ENCODE data around the gene MTA3. TPM values are rescaled to one million over a fixed set of nuclear protein-coding genes. Genes with fewer than 3 reads are reported as not detected.

The MTA3 gene
- total and polyA plus RNA-seq, 9 of the 15 experiments (the other 6 are each of a cell fraction or from before 2014, with no cell fraction given) = 12.4 to 39.6 (median 23.5) TPM

DNA sequence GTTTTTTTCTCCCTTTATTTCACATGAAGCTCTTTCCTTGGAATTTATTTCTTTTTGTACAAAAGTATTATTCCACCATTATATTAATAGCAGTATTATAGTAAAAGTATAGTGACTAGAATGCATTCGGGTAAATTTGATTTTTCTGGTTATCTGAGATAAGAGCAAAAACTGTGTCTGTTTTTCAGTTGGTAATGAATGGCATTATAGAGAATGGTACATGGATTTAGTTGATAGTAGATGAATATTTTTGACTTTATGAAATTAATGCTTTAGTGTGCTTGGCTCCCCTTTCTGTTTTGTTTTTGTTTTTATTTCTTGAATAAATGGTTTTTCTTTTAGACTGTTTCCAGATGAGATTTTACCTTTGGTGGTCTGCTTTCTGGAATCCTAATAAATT, 71.8 kb downstream of the MTA3 start:
- Histone ChIP-seq H3K27ac (ENCODE audit: extremely low read depth, low read depth, low read length) (no peak overlapping the region), H3K4me3 (no peak overlapping the region), H3K36me3 (ENCODE audit: control insufficient read depth, insufficient read depth, low read length) (no peaks in the 10 kb centered on the region), H3K9ac (ENCODE audit: insufficient read depth in 1 of 2, low read depth in 2 of 2, low read length in 2 of 2) (no peak overlapping the region), H3K9me1 (ENCODE audit: control insufficient read depth, insufficient read depth, low read length) (no peaks in the 10 kb centered on the region), H4K20me1 (replicated peaks; ENCODE audit: control insufficient read depth, insufficient read depth, low read length) (no peaks in the 10 kb centered on the region), H3K4me1 (replicated peaks in 1 of 2; ENCODE audit: control insufficient read depth in 2 of 2, insufficient read depth in 2 of 2, low read length in 2 of 2) (no peaks in the 10 kb centered on the region), H3K9me3 (replicated peaks; ENCODE audit: control insufficient read depth, insufficient read depth, low read depth, low read length) (no peaks in the 10 kb centered on the region), H3K79me2 (ENCODE audit: control insufficient read depth, insufficient read depth, low read length) (no peaks in the 10 kb centered on the region), H2AFZ (ENCODE audit: low read depth, low read length) (no peak overlapping the region), H3K27me3 (ENCODE audit: control insufficient read depth in 2 of 2, insufficient read depth in 2 of 2, low read length in 2 of 2) (no peaks in the 10 kb centered on the region), H3K4me2 (ENCODE audit: insufficient read depth, low read length) (no peak overlapping the region)
- ChIA-PET POLR2A (interaction anchor here (0.5 kb wide), 1 partner anchor 170 kb away, joined by 5 read pairs; no protein-coding TSS in a partner anchor), CTCF (ENCODE audit: low intra/inter-chr PET ratio) (no interaction called here)
- intact Hi-C loops (cut with micrococcal nuclease) = no loop called here
- no peak for TF ChIP-seq NFIX (CRISPR knock-in tag; IDR thresholded peaks at IDR 0.05; ENCODE audit: low read depth)
- TF ChIP-seq CHD1 (IDR thresholded peaks at IDR 0.05; ENCODE audit: low read length) = no peak
- no peak for TF ChIP-seq OTX1 (CRISPR knock-in tag; IDR thresholded peaks at IDR 0.05)
- TF ChIP-seq, protein P1, sequence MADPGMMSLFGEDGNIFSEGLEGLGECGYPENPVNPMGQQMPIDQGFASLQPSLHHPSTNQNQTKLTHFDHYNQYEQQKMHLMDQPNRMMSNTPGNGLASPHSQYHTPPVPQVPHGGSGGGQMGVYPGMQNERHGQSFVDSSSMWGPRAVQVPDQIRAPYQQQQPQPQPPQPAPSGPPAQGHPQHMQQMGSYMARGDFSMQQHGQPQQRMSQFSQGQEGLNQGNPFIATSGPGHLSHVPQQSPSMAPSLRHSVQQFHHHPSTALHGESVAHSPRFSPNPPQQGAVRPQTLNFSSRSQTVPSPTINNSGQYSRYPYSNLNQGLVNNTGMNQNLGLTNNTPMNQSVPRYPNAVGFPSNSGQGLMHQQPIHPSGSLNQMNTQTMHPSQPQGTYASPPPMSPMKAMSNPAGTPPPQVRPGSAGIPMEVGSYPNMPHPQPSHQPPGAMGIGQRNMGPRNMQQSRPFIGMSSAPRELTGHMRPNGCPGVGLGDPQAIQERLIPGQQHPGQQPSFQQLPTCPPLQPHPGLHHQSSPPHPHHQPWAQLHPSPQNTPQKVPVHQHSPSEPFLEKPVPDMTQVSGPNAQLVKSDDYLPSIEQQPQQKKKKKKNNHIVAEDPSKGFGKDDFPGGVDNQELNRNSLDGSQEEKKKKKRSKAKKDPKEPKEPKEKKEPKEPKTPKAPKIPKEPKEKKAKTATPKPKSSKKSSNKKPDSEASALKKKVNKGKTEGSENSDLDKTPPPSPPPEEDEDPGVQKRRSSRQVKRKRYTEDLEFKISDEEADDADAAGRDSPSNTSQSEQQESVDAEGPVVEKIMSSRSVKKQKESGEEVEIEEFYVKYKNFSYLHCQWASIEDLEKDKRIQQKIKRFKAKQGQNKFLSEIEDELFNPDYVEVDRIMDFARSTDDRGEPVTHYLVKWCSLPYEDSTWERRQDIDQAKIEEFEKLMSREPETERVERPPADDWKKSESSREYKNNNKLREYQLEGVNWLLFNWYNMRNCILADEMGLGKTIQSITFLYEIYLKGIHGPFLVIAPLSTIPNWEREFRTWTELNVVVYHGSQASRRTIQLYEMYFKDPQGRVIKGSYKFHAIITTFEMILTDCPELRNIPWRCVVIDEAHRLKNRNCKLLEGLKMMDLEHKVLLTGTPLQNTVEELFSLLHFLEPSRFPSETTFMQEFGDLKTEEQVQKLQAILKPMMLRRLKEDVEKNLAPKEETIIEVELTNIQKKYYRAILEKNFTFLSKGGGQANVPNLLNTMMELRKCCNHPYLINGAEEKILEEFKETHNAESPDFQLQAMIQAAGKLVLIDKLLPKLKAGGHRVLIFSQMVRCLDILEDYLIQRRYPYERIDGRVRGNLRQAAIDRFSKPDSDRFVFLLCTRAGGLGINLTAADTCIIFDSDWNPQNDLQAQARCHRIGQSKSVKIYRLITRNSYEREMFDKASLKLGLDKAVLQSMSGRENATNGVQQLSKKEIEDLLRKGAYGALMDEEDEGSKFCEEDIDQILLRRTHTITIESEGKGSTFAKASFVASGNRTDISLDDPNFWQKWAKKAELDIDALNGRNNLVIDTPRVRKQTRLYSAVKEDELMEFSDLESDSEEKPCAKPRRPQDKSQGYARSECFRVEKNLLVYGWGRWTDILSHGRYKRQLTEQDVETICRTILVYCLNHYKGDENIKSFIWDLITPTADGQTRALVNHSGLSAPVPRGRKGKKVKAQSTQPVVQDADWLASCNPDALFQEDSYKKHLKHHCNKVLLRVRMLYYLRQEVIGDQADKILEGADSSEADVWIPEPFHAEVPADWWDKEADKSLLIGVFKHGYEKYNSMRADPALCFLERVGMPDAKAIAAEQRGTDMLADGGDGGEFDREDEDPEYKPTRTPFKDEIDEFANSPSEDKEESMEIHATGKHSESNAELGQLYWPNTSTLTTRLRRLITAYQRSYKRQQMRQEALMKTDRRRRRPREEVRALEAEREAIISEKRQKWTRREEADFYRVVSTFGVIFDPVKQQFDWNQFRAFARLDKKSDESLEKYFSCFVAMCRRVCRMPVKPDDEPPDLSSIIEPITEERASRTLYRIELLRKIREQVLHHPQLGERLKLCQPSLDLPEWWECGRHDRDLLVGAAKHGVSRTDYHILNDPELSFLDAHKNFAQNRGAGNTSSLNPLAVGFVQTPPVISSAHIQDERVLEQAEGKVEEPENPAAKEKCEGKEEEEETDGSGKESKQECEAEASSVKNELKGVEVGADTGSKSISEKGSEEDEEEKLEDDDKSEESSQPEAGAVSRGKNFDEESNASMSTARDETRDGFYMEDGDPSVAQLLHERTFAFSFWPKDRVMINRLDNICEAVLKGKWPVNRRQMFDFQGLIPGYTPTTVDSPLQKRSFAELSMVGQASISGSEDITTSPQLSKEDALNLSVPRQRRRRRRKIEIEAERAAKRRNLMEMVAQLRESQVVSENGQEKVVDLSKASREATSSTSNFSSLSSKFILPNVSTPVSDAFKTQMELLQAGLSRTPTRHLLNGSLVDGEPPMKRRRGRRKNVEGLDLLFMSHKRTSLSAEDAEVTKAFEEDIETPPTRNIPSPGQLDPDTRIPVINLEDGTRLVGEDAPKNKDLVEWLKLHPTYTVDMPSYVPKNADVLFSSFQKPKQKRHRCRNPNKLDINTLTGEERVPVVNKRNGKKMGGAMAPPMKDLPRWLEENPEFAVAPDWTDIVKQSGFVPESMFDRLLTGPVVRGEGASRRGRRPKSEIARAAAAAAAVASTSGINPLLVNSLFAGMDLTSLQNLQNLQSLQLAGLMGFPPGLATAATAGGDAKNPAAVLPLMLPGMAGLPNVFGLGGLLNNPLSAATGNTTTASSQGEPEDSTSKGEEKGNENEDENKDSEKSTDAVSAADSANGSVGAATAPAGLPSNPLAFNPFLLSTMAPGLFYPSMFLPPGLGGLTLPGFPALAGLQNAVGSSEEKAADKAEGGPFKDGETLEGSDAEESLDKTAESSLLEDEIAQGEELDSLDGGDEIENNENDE (IDR thresholded peaks at IDR 0.05; ENCODE audit: low read depth, low read length) = no peak
- TF ChIP-seq ZNF121 (CRISPR knock-in tag; conservative IDR thresholded peaks at IDR 0.05) = no peak
- TF ChIP-seq E2F3 (CRISPR knock-in tag; IDR thresholded peaks at IDR 0.05) = no peak
- no peak for TF ChIP-seq PTBP1 (IDR thresholded peaks at IDR 0.05; ENCODE audit: low read depth, low read length)
- TF ChIP-seq, protein P2, sequence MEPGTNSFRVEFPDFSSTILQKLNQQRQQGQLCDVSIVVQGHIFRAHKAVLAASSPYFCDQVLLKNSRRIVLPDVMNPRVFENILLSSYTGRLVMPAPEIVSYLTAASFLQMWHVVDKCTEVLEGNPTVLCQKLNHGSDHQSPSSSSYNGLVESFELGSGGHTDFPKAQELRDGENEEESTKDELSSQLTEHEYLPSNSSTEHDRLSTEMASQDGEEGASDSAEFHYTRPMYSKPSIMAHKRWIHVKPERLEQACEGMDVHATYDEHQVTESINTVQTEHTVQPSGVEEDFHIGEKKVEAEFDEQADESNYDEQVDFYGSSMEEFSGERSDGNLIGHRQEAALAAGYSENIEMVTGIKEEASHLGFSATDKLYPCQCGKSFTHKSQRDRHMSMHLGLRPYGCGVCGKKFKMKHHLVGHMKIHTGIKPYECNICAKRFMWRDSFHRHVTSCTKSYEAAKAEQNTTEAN (CRISPR knock-in tag; IDR thresholded peaks at IDR 0.05) = no peak
- in situ Hi-C loops (cut with MboI) = no loop called here
- WGBS (ENCODE audit: insufficient coverage, low coverage, missing lambda C conversion rate) = 75% methylated on average over 1 of the region's 1 CpG
- no TSS peak for BruUV-seq (replicated peaks)
- FAIRE-seq (no peak), ATAC-seq (no peak), DNase-seq (ENCODE audit: extremely low read depth in 1 of 4, low spot score in 3 of 4) (no peak)

Measured in K562 (cell line).